Stimulated activated naive CD4-positive, alpha-beta T cell treated with Interleukin-2 at 50 U/mL for 16 hours (primary cell): ENCODE measurements around the gene OR2W3.

ENCODE experiments used
- DNase-seq: peaks from one replicate; lab custom pipeline; 2025; lab: John Stamatoyannopoulos, UW

Gene OR2W3

DNA sequence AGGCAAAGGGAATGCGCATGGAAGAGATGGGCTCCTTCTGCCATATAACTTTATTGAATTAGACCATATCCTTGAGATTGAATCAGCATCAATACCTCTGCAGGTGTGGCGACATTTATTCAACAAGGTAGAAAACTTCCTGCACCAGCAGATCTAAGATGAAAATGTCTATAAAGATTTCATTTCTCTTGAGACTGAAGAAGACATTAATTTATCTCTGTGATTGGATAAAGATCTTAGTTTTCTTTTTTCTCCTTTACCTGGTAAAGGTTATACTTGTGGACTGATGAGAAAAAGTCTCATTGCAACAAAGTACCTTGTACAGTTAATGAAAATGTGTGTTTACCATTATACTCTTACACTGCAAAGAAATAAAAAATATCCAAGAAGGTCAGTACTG, 24.6 kb downstream of the OR2W3 start, which contains the start of gene OR2T8:
TSS of gene OR2T8 (plus strand) at position 301 of the 400 bp plus-strand sequence. CDS start 766 bp downstream, outside the sequence.
- DNase-seq, result no peak

DNA sequence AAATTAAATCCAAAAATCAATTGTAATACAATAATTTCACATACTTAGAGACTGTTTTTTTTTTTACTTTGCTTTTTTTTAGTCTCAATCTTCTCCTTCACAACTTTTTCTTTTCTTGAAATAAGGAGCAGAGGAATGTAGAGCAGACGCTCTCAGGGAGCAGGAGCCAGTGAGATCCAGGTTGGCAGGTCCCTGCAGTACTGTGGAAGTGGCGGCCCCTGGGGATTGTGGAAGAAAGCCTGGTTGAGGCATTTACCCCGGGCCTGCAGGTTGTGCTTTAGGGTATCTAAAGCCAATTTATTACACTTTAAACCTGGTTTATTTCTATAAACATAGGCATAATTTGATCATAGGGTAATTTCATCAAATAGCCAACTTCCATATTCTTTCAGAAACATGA, 28.6 kb downstream of the OR2W3 start:
- no peak for DNase-seq

DNA sequence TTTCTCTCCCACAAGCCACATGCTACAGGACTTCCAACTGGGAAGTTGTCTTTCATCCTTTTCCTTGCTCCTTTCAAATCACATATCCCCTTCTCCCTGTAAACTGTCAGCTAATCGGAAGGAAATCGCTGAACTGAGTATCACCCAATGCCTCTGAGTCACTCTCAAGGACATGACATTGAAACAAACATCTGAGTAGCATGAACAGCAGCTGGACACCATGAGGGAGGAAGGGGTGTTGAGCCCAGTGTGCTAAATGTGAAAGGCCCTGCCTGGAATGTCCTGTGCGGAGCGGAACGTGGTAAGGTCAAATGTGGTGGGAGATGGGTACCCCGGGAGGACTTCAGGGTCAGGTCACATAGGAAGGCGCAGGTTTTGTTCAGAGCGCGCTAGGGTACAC, 29.5 kb downstream of the OR2W3 start, which contains the start of gene OR2AJ1:
TSS of gene OR2AJ1 (plus strand) at position 22 of the 400 bp plus-strand sequence. CDS start 8,880 bp downstream, outside the sequence.
- DNase-seq, result no peak

DNA sequence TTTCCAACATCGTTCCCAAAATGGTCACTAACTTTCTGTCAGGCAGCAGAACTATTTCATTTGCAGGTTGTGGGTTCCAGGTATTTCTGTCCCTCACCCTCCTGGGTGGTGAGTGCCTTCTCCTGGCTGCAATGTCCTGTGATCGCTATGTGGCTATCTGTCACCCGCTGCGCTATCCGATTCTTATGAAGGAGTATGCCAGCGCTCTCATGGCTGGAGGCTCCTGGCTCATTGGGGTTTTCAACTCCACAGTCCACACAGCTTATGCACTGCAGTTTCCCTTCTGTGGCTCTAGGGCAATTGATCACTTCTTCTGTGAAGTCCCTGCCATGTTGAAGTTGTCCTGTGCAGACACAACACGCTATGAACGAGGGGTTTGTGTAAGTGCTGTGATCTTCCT, 38.6 kb downstream of the OR2W3 start:
- DNase-seq, result no peak

DNA sequence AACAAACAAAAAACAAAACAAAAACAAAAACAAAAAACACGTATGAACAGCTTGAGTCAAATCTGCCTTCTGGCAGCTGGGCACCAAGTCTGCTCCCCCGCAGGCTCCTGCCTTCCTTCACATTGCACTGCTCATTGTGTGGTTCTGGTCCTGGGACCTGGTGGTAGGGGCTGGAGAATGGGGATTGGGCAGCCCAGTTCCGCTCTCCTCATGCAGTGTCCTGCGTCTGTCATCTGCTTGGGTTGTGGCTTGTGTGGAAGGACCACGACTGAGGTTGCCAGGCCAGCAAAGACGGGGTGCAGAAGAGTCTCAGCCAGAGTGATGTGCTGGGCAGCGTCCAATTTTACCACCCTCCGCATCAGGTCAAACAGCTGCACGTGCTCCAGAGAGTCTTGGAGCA, 40.4 kb downstream of the OR2W3 start:
- no peak for DNase-seq

DNA sequence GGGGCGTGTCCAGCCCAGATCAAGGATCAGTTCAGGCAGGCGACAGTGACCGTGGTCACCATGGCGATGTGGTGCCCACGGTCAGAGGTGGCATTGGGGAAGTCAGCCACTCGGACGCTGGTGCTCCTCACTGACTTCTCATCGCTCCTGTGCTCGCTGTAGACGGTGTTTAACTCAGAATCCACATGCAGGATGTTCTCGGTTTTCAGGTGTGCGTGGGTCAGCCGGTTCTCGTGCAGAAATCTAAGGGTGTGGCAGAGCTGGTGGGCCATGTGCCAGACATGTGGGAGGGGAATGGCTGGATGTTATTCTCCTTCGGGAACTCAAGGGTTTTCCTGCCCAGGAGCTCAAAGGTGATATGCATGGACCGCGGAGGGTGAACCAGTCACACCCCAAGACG, 41.0 kb downstream of the OR2W3 start:
- DNase-seq, result no peak

DNA sequence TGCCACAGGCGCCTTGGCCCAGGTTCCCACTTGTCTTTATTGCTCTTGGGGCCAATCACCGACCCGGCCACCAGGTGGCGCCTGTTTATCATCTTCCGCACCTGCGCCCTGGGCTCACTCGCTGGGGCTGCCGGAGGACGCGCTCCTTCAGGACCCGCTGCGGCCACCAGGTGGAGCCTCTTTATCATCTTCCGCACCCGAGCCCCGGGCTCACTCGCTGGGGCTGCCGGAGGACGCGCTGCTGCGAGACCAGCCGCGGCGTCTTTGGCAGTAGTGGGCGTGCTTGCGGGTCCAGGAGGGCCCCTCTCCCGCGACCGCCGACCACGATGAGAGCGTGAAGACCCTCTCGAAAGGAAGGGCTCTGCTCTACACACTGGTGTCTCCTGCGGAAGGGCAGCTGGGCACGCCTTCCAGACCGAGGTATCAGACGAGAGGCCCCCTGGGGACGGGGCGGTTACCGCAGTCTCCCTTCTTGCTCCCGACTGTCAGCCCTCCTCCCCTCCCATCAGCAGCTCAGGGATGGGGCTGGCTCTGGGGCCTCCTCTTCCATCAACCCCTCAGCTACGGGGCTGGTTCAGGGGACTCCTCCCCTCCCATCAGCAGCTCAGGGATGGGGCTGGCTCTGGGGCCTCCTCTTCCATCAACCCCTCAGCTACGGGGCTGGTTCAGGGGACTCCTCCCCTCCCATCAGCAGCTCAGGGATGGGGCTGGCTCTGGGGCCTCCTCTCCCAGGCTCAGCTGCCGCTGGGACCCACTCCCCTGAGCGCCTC, 41.8 kb downstream of the OR2W3 start:
- peak; percentile 40 for DNase-seq

DNA sequence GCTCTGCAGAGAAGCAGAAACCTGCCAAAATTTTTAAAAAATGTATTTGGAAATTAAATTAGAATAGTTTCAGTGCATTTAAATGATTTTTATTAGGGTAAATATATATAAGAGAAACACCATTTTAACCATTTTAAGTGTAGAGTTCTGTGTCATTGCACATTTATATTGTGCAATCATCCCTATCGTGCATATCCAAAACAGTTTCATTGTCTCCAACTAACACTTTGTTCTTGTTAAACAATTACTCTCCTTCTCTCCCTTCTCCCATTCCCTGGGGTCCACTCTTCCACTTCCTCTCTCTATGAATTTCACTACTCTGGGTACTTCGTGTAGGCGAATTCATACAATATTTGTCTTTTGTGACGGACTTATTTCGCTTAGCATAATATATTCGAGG, 47.2 kb downstream of the OR2W3 start:
- DNase-seq, result no peak
